Thyroid gland (tissue), 4 donors: ENCODE results near the gene TMEM272. TPM values are rescaled to one million over a fixed set of nuclear protein-coding genes. Genes with fewer than 3 reads are reported as not detected.

Source experiments
- DNase-seq, 2 donors: peaks; one replicate each; pipeline ENCODE4 v3.0.0-alpha.2; 2019
- H3K27ac ChIP-seq, 3 donors: fragments of 200-600 bp; sonication (generic); 1 replicate in 2 of 3; 2 replicates in 1 of 3; pipeline ENCODE4 v1.5.1; 2016 to 2019; ENCODE audit warnings: mild to moderate bottlenecking in 1 of 3, moderate library complexity in 1 of 3
- H3K27me3 ChIP-seq: fragments of 200-600 bp; sonication (generic); one replicate; pipeline ENCODE4 v1.5.1; 2019
- H3K36me3 ChIP-seq, 2 donors: fragments of 200-600 bp; sonication (generic); one replicate each; pipeline ENCODE4 v1.5.1; 2016 to 2019
- H3K4me1 ChIP-seq, 2 donors: fragments of 200-600 bp; sonication (generic); one replicate each; pipeline ENCODE4 v1.5.1; 2017 to 2019
- H3K4me3 ChIP-seq, 3 donors: fragments of 200-600 bp; sonication (generic); replicated peaks in 1 of 3; 1 replicate in 2 of 3; 2 replicates in 1 of 3; pipeline ENCODE4 v1.5.1; 2016; ENCODE audit warnings: mild to moderate bottlenecking in 1 of 3
- H3K9me3 ChIP-seq: fragments of 200-600 bp; sonication (generic); one replicate; pipeline ENCODE4 v1.5.1; 2017
- CTCF ChIP-seq, 6 experiments: fragments of 200-600 bp in 3 of 6; fragments of 450-650 bp in 3 of 6; sonication (generic) in 3 of 6; IDR thresholded peaks; one replicate each; pipeline ENCODE4 v1.5.1; 2016 to 2019; ENCODE audit warnings: antibody characterized with exemption in 6 of 6, mild to moderate bottlenecking in 2 of 6, inconsistent platforms in 1 of 6, moderate library complexity in 1 of 6
- POLR2A ChIP-seq, 2 donors: fragments of 450-650 bp; IDR thresholded peaks; one replicate each; pipeline ENCODE4 v1.6.1; 2017; ENCODE audit warnings: antibody characterized with exemption in 2 of 2, mild to moderate bottlenecking in 2 of 2, moderate library complexity in 1 of 2
- WGBS, 2 donors: methylation state at CpG; one replicate each; pipeline ENCODE4 v1.1.5; 2017; 5-methylcytosine and 5-hydroxymethylcytosine counted together
- intact Hi-C: fragments of 100-400 bp; cut with DNase I; formaldehyde crosslinking; loops from one replicate; pipeline ENCODE4 v1.15.1; 2023
- total RNA-seq, 4 donors: library from RNA; depleted of rRNA; stranded (reverse); fragments of >200 nt; gene quantifications; one replicate each; pipeline ENCODE4 v1.2.3, GENCODE V29; 2016

Gene TMEM272
- total RNA-seq, 4 donors from 2014 or later = not detected

GRCh38 chr13:51865838-51866237 is 20.9 kb upstream of the TMEM272 start:
- Histone ChIP-seq H3K4me1 (no peaks in the 10 kb centered on the region), H3K36me3 (no peaks in the 10 kb centered on the region), H3K9me3 (no peaks in the 10 kb centered on the region), H3K27ac (no peak overlapping the region), H3K4me3 (no peak overlapping the region), H3K27me3 (no peaks in the 10 kb centered on the region)
- no peak for DNase-seq
- intact Hi-C loops = no loop called here
- TF ChIP-seq POLR2A (IDR thresholded peaks at IDR 0.05) (no peak), CTCF (IDR thresholded peaks at IDR 0.05) (no peak)
- 71 to 81% methylated on average over 5 to 7 of the region's 7 CpGs for WGBS, 2 donors

GRCh38 chr13:51862957-51863356 is 18.0 kb upstream of the TMEM272 start:
- Histone ChIP-seq H3K27ac (no peak overlapping the region), H3K27me3 (no peaks in the 10 kb centered on the region), H3K9me3 (no peaks in the 10 kb centered on the region), H3K4me1 (no peaks in the 10 kb centered on the region), H3K4me3 (no peak overlapping the region), H3K36me3 (no peaks in the 10 kb centered on the region)
- intact Hi-C loops = no loop called here
- TF ChIP-seq POLR2A (IDR thresholded peaks at IDR 0.05) (no peak), CTCF (IDR thresholded peaks at IDR 0.05) (no peak)
- WGBS, 2 donors = 73% methylated on average over 7 of the region's 7 CpGs
- DNase-seq = no peak

- H3K9me3 ChIP-seq = no peaks in the 10 kb centered on the region
- H3K27me3 ChIP-seq = no peaks in the 10 kb centered on the region
- H3K4me3 ChIP-seq = no peak within 1 kb of the TSS
- no peak for DNase-seq
- no peaks in the 10 kb centered on the region for H3K36me3 ChIP-seq
- H3K4me1 ChIP-seq = no peaks in the 10 kb centered on the region
- 85 to 95% methylated on average over 5 of the region's 5 CpGs for WGBS, 2 donors
- TF ChIP-seq CTCF (IDR thresholded peaks at IDR 0.05) (no peak), POLR2A (IDR thresholded peaks at IDR 0.05) (no peak)
- intact Hi-C loops = no loop called here
- no peak within 1 kb of the TSS for H3K27ac ChIP-seq
Measured at GRCh38 chr13:51861723-51862300, 16.8 kb upstream of the TMEM272 start, which contains the start of gene CCDC70. Gene CCDC70 (plus strand): TSS chr13:51861969. CDS start chr13:51865412, 3,443 bp downstream.

- TF ChIP-seq CTCF (IDR thresholded peaks at IDR 0.05) (no peak), POLR2A (IDR thresholded peaks at IDR 0.05) (no peak)
- DNase-seq = no peak
- Histone ChIP-seq H3K4me1 (no peaks in the 10 kb centered on the region), H3K36me3 (no peaks in the 10 kb centered on the region), H3K27me3 (no peaks in the 10 kb centered on the region), H3K27ac (no peak overlapping the region), H3K4me3 (no peak overlapping the region), H3K9me3 (no peaks in the 10 kb centered on the region)
- intact Hi-C loops = no loop called here
- WGBS, 2 donors = 44 to 46% methylated on average over 11 of the region's 11 CpGs
Measured at GRCh38 chr13:51858433-51859247, 13.7 kb upstream of the TMEM272 start.

- intact Hi-C loops = no loop called here
- Histone ChIP-seq H3K4me3 (no peak overlapping the region), H3K36me3 (no peaks in the 10 kb centered on the region), H3K27ac (no peak overlapping the region), H3K27me3 (no peaks in the 10 kb centered on the region), H3K4me1 (no peaks in the 10 kb centered on the region), H3K9me3 (no peaks in the 10 kb centered on the region)
- no peak for DNase-seq
- WGBS, 2 donors = 62% methylated on average over 1 of the region's 1 CpG
- TF ChIP-seq CTCF (IDR thresholded peaks at IDR 0.05) (no peak), POLR2A (IDR thresholded peaks at IDR 0.05) (no peak)
Measured at GRCh38 chr13:51856998-51857397, 12.0 kb upstream of the TMEM272 start.
